Effector memory CD8-positive, alpha-beta T cell (primary cell): ENCODE data around the gene HJURP.

Experiments
- ATAC-seq: fragments of 150-1000 bp; cut with Tn5 transposase; replicated peaks from 2 replicates; pipeline ENCODE4 v1.10.0; 2021; ENCODE audit warnings: mild to moderate bottlenecking, moderate library complexity
- DNase-seq, 3 experiments: peaks; one replicate each; pipeline ENCODE4 v3.0.0; 2021
- H3K27ac Mint-ChIP-seq, 2 donors: one replicate each; pipeline ENCODE4 v1.8.0; 2022; ENCODE audit warnings: mild to moderate bottlenecking in 2 of 2, mixed read lengths in 2 of 2, moderate library complexity in 2 of 2
- H3K27me3 Mint-ChIP-seq, 2 donors: one replicate each; pipeline ENCODE4 v1.8.0; 2022; ENCODE audit warnings: mixed read lengths in 2 of 2
- H3K36me3 Mint-ChIP-seq: one replicate; pipeline ENCODE4 v1.8.0; 2022; ENCODE audit warnings: mild to moderate bottlenecking, moderate library complexity, mixed read lengths; ENCODE audit not compliant: insufficient read depth
- H3K4me1 Mint-ChIP-seq, 2 donors: one replicate each; pipeline ENCODE4 v1.8.0; 2022; ENCODE audit warnings: low read depth in 2 of 2, mixed read lengths in 2 of 2
- H3K4me3 Mint-ChIP-seq, 2 donors: one replicate each; pipeline ENCODE4 v1.8.0; 2022; ENCODE audit warnings: mild to moderate bottlenecking in 2 of 2, mixed read lengths in 2 of 2, moderate library complexity in 2 of 2
- H3K9me3 Mint-ChIP-seq, 2 donors: one replicate each; pipeline ENCODE4 v1.8.0; 2022; ENCODE audit warnings: mixed read lengths in 2 of 2

HJURP gene

DNA sequence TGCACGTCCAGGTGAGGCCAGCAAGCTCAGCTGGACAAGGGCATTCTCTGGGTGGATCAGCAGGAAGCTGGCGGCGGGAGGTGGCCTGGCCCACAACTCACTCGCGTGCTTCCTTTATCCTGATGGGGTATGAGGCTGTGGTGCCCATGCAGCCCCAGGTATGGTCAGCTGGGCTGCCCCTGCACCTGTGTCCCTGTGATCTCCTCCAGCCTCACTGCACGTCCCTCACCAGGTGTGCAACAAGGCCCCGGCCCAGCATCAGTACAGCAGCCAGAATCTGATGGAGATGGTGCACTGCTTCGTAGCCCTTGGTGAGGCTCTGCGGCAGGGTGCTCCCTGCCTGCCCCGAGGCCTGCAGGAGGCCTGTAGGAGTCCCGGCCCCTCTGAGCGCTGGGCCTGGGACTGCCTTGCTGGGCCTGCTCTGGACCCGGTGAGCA is 58.6 kb downstream of the HJURP start:
- Mint-ChIP-seq H3K4me3 (no peak overlapping the region), H3K36me3 (no peaks in the 10 kb centered on the region), H3K4me1 (no peaks in the 10 kb centered on the region), H3K27ac (no peak overlapping the region), H3K9me3 (no peaks in the 10 kb centered on the region), H3K27me3 (peaks cover 27 to 51% of the 10 kb centered on the region in 2 donors)
- ATAC-seq = no peak
- DNase-seq = no peak

- DNase-seq (no peak), ATAC-seq (no peak)
- peaks cover 24 to 61% of the 10 kb centered on the region in 2 donors for H3K27me3 Mint-ChIP-seq
- no peaks in the 10 kb centered on the region for H3K36me3 Mint-ChIP-seq
- H3K4me3 Mint-ChIP-seq = no peak overlapping the region
- no peaks in the 10 kb centered on the region for H3K9me3 Mint-ChIP-seq
- no peaks in the 10 kb centered on the region for H3K4me1 Mint-ChIP-seq
- no peak overlapping the region for H3K27ac Mint-ChIP-seq
Observed at GRCh38 chr2:233794128-233794658, 60.1 kb downstream of the HJURP start.

DNA sequence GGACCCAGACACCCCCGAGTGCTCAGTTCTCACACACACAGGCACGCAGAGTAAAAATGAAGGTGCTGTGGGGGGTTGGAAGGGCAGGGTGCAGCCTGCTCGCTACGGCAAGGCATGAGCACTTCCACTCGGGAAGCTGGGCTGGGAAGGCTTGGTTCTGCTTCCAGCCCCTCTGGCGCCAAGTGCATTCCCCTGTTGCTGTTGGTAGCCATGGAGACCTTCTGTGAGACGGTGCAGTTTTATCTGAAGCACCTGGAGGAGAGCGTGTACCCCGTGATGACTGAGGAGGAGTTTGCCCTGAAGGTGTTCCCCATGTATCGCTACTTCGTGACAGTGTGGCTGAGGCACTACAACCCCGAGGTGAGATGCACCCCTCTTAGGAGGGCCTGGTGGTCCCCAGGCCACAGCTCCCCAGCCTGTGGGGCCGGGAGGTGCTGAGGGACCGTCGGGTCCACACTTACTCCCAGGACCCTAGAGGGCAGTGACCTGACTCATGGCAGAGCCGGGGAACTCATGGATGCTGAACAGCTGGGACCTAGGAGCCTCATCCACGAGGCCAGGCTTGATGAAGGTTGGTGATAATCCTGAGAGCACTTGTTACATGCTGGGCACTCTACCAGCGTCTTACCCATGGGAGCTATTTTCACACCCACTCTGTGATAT is 60.7 kb downstream of the HJURP start:
- Mint-ChIP-seq H3K27ac (no peak overlapping the region), H3K4me3 (no peak overlapping the region), H3K4me1 (no peaks in the 10 kb centered on the region), H3K9me3 (no peaks in the 10 kb centered on the region), H3K36me3 (no peaks in the 10 kb centered on the region), H3K27me3 (peaks cover 20 to 61% of the 10 kb centered on the region in 2 donors)
- no peak for DNase-seq
- ATAC-seq = no peak

DNA sequence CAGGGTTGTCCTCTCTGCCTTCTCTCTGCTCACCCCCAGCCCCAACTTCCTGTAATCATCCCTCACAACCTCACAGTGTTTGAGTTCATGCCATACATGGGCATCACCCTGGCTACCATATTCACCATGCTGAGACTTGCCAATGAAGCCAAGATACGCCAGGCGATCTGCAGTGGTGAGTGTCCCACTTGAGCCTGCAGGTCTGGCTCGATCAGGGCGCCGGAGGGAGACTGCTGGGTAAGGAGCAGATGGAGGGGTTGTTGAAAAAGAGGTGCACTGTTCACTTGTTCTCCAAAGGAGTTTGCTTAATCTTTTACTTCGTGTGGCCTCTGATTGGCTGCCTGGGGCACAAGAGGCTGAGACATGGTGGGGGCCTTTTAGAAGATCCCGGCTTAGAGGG is 61.6 kb downstream of the HJURP start:
- no peak overlapping the region for H3K4me3 Mint-ChIP-seq
- ATAC-seq (no peak), DNase-seq (no peak)
- no peaks in the 10 kb centered on the region for H3K9me3 Mint-ChIP-seq
- H3K27me3 Mint-ChIP-seq = peaks cover 15 to 54% of the 10 kb centered on the region in 2 donors
- H3K36me3 Mint-ChIP-seq = no peaks in the 10 kb centered on the region
- H3K27ac Mint-ChIP-seq = no peak overlapping the region
- no peaks in the 10 kb centered on the region for H3K4me1 Mint-ChIP-seq

DNA sequence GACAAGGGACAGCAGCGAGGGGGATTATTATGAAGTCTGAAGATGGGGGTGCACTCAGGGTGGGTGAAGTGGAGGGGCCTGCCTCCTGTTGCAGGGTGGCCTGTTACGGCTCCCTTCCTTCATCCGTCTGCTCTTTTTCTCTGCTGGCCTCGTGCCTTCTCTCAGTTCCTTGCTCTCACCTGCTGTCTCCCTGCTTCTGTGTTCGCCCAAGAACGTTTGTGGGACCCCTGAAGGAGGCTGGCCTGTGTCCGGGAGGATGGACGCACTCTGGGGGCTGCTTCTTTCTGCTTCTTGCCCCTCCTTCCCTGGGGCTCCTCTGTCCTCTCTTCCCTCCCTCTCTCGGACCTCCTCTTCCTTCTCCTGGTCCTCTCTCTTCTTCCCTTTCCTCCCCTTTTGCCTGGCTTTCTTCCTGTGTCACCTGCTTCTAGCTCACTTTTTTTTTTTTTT is 62.4 kb downstream of the HJURP start:
- H3K27ac Mint-ChIP-seq = peak overlapping the region in 1 of 2 donors; percentile 23
- no peaks in the 10 kb centered on the region for H3K4me1 Mint-ChIP-seq
- no peak for ATAC-seq

GRCh38 chr2:233791151-233791882 is 63.0 kb downstream of the HJURP start:
- H3K4me1 Mint-ChIP-seq = no peaks in the 10 kb centered on the region
- H3K27ac Mint-ChIP-seq = no peak overlapping the region
- peaks cover 17 to 58% of the 10 kb centered on the region in 2 donors for H3K27me3 Mint-ChIP-seq
- ATAC-seq (no peak), DNase-seq (no peak)
- no peak overlapping the region for H3K4me3 Mint-ChIP-seq
- H3K36me3 Mint-ChIP-seq = no peaks in the 10 kb centered on the region
- no peaks in the 10 kb centered on the region for H3K9me3 Mint-ChIP-seq

More for the DNA sequence above, 62.4 kb downstream of the HJURP start:
- Mint-ChIP-seq H3K27me3 (peaks cover 15 to 54% of the 10 kb centered on the region in 2 donors), H3K4me3 (no peak overlapping the region), H3K9me3 (no peaks in the 10 kb centered on the region), H3K36me3 (no peaks in the 10 kb centered on the region)
- DNase-seq = no peak

- Mint-ChIP-seq H3K27me3 (peaks cover 30 to 72% of the 10 kb centered on the region in 2 donors), H3K36me3 (no peaks in the 10 kb centered on the region), H3K4me3 (no peak overlapping the region), H3K9me3 (no peaks in the 10 kb centered on the region), H3K4me1 (no peaks in the 10 kb centered on the region), H3K27ac (no peak overlapping the region)
- ATAC-seq (no peak), DNase-seq (no peak)
Observed at GRCh38 chr2:233789554-233789953, 64.8 kb downstream of the HJURP start.
